Measurements from ENCODE around the gene ST8SIA4. TPM values are rescaled to one million over a fixed set of nuclear protein-coding genes. Genes with fewer than 3 reads are reported as not detected.

Gene ST8SIA4
- total RNA-seq, 4 donors from 2014 or later = 1.1 to 27.2 (median 3.0) TPM

DNA sequence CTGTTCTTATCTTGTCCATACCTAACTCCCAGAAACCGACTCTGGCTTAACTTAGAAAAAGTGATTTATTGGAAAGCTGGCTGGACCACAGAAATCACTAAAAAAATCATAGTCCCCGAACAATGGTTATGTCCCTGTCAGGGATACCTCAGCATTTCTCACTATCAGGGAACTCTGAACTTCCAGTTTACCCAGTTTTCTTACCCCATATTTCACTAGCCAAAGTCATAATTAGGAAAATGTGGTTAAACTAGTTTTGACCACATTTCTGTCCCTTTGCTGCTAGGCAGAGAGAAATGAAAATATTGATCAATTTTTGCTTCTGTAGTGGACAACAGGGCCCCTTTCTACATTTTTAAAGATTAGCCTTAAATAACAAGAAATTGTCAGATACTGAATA, 38.2 kb downstream of the ST8SIA4 start:
- H3K36me3 ChIP-seq = no peaks in the 10 kb centered on the region
- no peaks in the 10 kb centered on the region for H3K9me3 ChIP-seq
- H3K4me3 ChIP-seq = no peak overlapping the region
- TF ChIP-seq POLR2A (IDR thresholded peaks at IDR 0.05) = no peak
- TF ChIP-seq, protein P1, sequence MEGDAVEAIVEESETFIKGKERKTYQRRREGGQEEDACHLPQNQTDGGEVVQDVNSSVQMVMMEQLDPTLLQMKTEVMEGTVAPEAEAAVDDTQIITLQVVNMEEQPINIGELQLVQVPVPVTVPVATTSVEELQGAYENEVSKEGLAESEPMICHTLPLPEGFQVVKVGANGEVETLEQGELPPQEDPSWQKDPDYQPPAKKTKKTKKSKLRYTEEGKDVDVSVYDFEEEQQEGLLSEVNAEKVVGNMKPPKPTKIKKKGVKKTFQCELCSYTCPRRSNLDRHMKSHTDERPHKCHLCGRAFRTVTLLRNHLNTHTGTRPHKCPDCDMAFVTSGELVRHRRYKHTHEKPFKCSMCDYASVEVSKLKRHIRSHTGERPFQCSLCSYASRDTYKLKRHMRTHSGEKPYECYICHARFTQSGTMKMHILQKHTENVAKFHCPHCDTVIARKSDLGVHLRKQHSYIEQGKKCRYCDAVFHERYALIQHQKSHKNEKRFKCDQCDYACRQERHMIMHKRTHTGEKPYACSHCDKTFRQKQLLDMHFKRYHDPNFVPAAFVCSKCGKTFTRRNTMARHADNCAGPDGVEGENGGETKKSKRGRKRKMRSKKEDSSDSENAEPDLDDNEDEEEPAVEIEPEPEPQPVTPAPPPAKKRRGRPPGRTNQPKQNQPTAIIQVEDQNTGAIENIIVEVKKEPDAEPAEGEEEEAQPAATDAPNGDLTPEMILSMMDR (IDR thresholded peaks at IDR 0.05) = no peak
- DNase-seq = no peak
- H3K27ac ChIP-seq = no peak overlapping the region
- H3K4me1 ChIP-seq = no peaks in the 10 kb centered on the region
- H3K27me3 ChIP-seq = no peaks in the 10 kb centered on the region

DNA sequence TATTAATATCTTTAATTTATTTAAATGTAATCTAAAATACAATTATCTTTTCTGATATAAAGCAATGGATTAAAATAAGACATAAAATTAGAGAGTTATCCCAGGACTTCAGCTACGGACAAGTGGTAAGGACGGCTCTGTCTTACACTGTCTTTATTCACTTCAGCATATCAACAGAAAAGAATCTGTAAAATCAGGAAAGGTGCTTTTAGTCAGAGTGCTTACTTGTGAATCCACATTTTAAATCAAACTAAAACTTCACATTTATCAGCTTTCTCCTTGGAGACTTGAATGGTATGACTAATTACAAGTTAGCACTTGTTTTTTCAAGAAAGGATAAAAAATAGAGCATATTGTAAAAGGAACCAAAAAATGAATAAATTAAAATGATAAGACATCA, 39.3 kb downstream of the ST8SIA4 start:
- Histone ChIP-seq H3K27ac (no peak overlapping the region), H3K36me3 (no peaks in the 10 kb centered on the region), H3K4me3 (no peak overlapping the region), H3K27me3 (no peaks in the 10 kb centered on the region), H3K4me1 (no peaks in the 10 kb centered on the region), H3K9me3 (no peaks in the 10 kb centered on the region)
- DNase-seq = no peak
- no peak for TF ChIP-seq POLR2A (IDR thresholded peaks at IDR 0.05)
- TF ChIP-seq, protein P1 (IDR thresholded peaks at IDR 0.05) = no peak

GRCh38 chr5:100861148-100861547, 41.9 kb downstream of the ST8SIA4 start:
- TF ChIP-seq, protein P1 (IDR thresholded peaks at IDR 0.05) = no peak
- no peak for TF ChIP-seq POLR2A (IDR thresholded peaks at IDR 0.05)
- no peaks in the 10 kb centered on the region for H3K36me3 ChIP-seq

DNA sequence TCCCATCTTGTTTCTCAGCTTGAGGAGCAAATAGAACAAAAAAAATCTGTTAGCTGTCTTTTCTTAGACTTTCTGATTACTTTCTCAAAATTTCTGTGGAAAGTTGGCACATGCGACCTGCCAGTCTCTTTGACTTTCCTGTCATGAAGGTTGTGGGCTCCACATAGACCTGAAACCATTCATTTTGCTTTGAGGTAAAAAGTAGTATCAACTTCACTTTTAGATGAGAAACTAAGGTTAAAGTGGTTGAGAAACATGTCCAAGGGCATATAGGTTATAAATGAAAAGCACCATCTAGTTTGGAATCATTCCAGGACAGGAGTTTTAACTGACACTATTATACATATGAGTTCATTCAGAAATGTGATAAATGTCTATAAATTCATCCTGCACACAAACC, 42.7 kb downstream of the ST8SIA4 start:
- H3K4me1 ChIP-seq = no peaks in the 10 kb centered on the region
- H3K27me3 ChIP-seq = no peaks in the 10 kb centered on the region
- no peak overlapping the region for H3K27ac ChIP-seq
- no peak overlapping the region for H3K4me3 ChIP-seq
- no peaks in the 10 kb centered on the region for H3K36me3 ChIP-seq
- H3K9me3 ChIP-seq = no peaks in the 10 kb centered on the region
- TF ChIP-seq, protein P1 (IDR thresholded peaks at IDR 0.05) = no peak
- TF ChIP-seq POLR2A (IDR thresholded peaks at IDR 0.05) = no peak
- no peak for DNase-seq

More at GRCh38 chr5:100861148-100861547, 41.9 kb downstream of the ST8SIA4 start:
- H3K27me3 ChIP-seq = no peaks in the 10 kb centered on the region
- no peak overlapping the region for H3K4me3 ChIP-seq
- no peaks in the 10 kb centered on the region for H3K9me3 ChIP-seq
- H3K27ac ChIP-seq = no peak overlapping the region
- H3K4me1 ChIP-seq = no peaks in the 10 kb centered on the region
- no peak for DNase-seq

- Histone ChIP-seq H3K36me3 (no peaks in the 10 kb centered on the region), H3K4me3 (no peak overlapping the region), H3K27me3 (no peaks in the 10 kb centered on the region), H3K4me1 (no peaks in the 10 kb centered on the region), H3K9me3 (no peaks in the 10 kb centered on the region), H3K27ac (no peak overlapping the region)
- DNase-seq = no peak
- no peak for TF ChIP-seq POLR2A (IDR thresholded peaks at IDR 0.05)
- TF ChIP-seq, protein P1 (IDR thresholded peaks at IDR 0.05) = no peak
Measured at GRCh38 chr5:100858987-100859545, 44.0 kb downstream of the ST8SIA4 start.

DNA sequence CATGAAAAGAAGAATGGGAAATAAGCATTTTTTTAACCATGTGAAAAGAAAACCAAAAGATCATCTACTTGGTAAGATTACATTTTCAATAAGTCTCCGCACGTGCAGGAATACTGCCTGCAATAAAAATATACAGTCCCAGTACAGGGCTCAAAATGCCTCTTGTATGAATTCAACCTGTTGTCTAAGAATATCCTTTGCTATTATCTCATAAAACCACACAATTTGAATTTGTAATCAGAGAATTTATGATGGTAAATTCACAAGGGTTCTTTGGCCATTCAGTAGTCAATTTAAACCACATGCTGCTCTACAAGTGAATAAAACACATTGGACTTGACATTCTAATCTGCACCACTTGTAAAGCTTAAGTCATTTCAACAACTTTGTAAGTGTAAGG, 46.6 kb downstream of the ST8SIA4 start:
- Histone ChIP-seq H3K36me3 (no peaks in the 10 kb centered on the region), H3K4me1 (no peaks in the 10 kb centered on the region), H3K9me3 (no peaks in the 10 kb centered on the region), H3K27me3 (no peaks in the 10 kb centered on the region), H3K27ac (peak overlapping the region in 2 of 4 donors; percentile 6 to 67), H3K4me3 (no peak overlapping the region)
- TF ChIP-seq POLR2A (IDR thresholded peaks at IDR 0.05) = no peak
- TF ChIP-seq, protein P1 (IDR thresholded peaks at IDR 0.05) = no peak
- no peak for DNase-seq
